ENCODE data around the gene RALGPS1. TPM values are rescaled to one million over a fixed set of nuclear protein-coding genes. Genes with fewer than 3 reads are reported as not detected.
A peak's percentile ranks its signal among the peaks of the same experiment; 100 is the strongest.

RALGPS1 gene
- total and polyA plus RNA-seq, 3 experiments from 2014 or later, result 1.6 to 3.2 (median 2.4) TPM

- no peaks in the 10 kb centered on the region for H3K9me3 Mint-ChIP-seq
- no peak for DNase-seq
- Histone ChIP-seq H3K4me1 (ENCODE audit: insufficient read depth, low read length) (no peaks in the 10 kb centered on the region), H3K9me3 (ENCODE audit: low read length) (no peaks in the 10 kb centered on the region), H3K27ac (ENCODE audit: low read depth, low read length) (no peak overlapping the region), H3K27me3 (ENCODE audit: insufficient read depth, low read length, poor library complexity, severe bottlenecking) (no peaks in the 10 kb centered on the region), H3K4me3 (ENCODE audit: low read length) (no peak overlapping the region), H3K36me3 (ENCODE audit: insufficient read depth, low read length) (no peaks in the 10 kb centered on the region)
- ChIA-PET POLR2A (no interaction called here), CTCF (no interaction called here)
- H3K4me3 Mint-ChIP-seq, result no peak overlapping the region
- H3K27ac Mint-ChIP-seq, result no peak overlapping the region
- peaks cover 0 to 8% (median 0%) of the 10 kb centered on the region in 3 donors for H3K4me1 Mint-ChIP-seq
- H3K27me3 Mint-ChIP-seq, result peaks cover 0 to 4% of the 10 kb centered on the region in 2 donors
- H3K36me3 Mint-ChIP-seq, result peaks cover 5 to 13% (median 12%) of the 10 kb centered on the region in 3 donors
These were observed 164.4 kb downstream of the RALGPS1 start for GRCh38 chr9:127078988-127079387.

- Mint-ChIP-seq H3K9me3 (no peaks in the 10 kb centered on the region), H3K27me3 (peaks cover 0 to 4% of the 10 kb centered on the region in 2 donors), H3K27ac (no peak overlapping the region), H3K4me3 (no peak overlapping the region), H3K4me1 (peaks cover 0 to 13% (median 0%) of the 10 kb centered on the region in 3 donors), H3K36me3 (peaks cover 5 to 13% (median 12%) of the 10 kb centered on the region in 3 donors)
- POLR2A ChIA-PET, result no interaction called here
- Histone ChIP-seq H3K27me3 (ENCODE audit: insufficient read depth, low read length, poor library complexity, severe bottlenecking) (no peaks in the 10 kb centered on the region), H3K36me3 (ENCODE audit: insufficient read depth, low read length) (no peaks in the 10 kb centered on the region), H3K4me1 (ENCODE audit: insufficient read depth, low read length) (peaks cover under 1% of the 10 kb centered on the region), H3K4me3 (ENCODE audit: low read length) (no peak overlapping the region), H3K27ac (ENCODE audit: low read depth, low read length) (no peak overlapping the region), H3K9me3 (ENCODE audit: low read length) (no peaks in the 10 kb centered on the region)
- DNase-seq, result no peak
- CTCF ChIA-PET, result no interaction called here
These were observed 165.0 kb downstream of the RALGPS1 start for GRCh38 chr9:127079446-127080140.

GRCh38 chr9:127081250-127082185 is 166.9 kb downstream of the RALGPS1 start:
- Histone ChIP-seq H3K9me3 (ENCODE audit: low read length) (no peaks in the 10 kb centered on the region), H3K36me3 (ENCODE audit: insufficient read depth, low read length) (no peaks in the 10 kb centered on the region), H3K4me3 (ENCODE audit: low read length) (no peak overlapping the region), H3K4me1 (ENCODE audit: insufficient read depth, low read length) (peaks cover 6% of the 10 kb centered on the region), H3K27me3 (ENCODE audit: insufficient read depth, low read length, poor library complexity, severe bottlenecking) (no peaks in the 10 kb centered on the region), H3K27ac (ENCODE audit: low read depth, low read length) (no peak overlapping the region)
- no peak overlapping the region for H3K4me3 Mint-ChIP-seq
- ChIA-PET CTCF (no interaction called here), POLR2A (no interaction called here)
- H3K36me3 Mint-ChIP-seq, result peaks cover 5 to 13% (median 13%) of the 10 kb centered on the region in 3 donors
- H3K9me3 Mint-ChIP-seq, result no peaks in the 10 kb centered on the region
- no peak overlapping the region for H3K27ac Mint-ChIP-seq
- H3K27me3 Mint-ChIP-seq, result peaks cover 0 to 4% of the 10 kb centered on the region in 2 donors
- no peak for DNase-seq
- H3K4me1 Mint-ChIP-seq, result peaks cover 0 to 9% (median 0%) of the 10 kb centered on the region in 3 donors

GRCh38 chr9:127083138-127083980 is 168.8 kb downstream of the RALGPS1 start:
- Mint-ChIP-seq H3K36me3 (peaks cover 5 to 12% (median 6%) of the 10 kb centered on the region in 3 donors), H3K4me1 (peaks cover 0 to 9% (median 0%) of the 10 kb centered on the region in 3 donors), H3K9me3 (no peaks in the 10 kb centered on the region), H3K4me3 (no peak overlapping the region), H3K27ac (no peak overlapping the region), H3K27me3 (no peaks in the 10 kb centered on the region)
- ChIA-PET POLR2A (no interaction called here), CTCF (no interaction called here)
- no peaks in the 10 kb centered on the region for H3K36me3 ChIP-seq (ENCODE audit: insufficient read depth, low read length)
- DNase-seq, result no peak
- no peak overlapping the region for H3K4me3 ChIP-seq (ENCODE audit: low read length)
- no peaks in the 10 kb centered on the region for H3K27me3 ChIP-seq (ENCODE audit: insufficient read depth, low read length, poor library complexity, severe bottlenecking)
- H3K4me1 ChIP-seq (ENCODE audit: insufficient read depth, low read length), result peaks cover 6% of the 10 kb centered on the region
- no peak overlapping the region for H3K27ac ChIP-seq (ENCODE audit: low read depth, low read length)
- H3K9me3 ChIP-seq (ENCODE audit: low read length), result no peaks in the 10 kb centered on the region

GRCh38 chr9:127084076-127085039 is 169.8 kb downstream of the RALGPS1 start:
- peaks cover 0 to 9% (median 0%) of the 10 kb centered on the region in 3 donors for H3K4me1 Mint-ChIP-seq
- Histone ChIP-seq H3K27ac (ENCODE audit: low read depth, low read length) (no peak overlapping the region), H3K4me1 (ENCODE audit: insufficient read depth, low read length) (peaks cover 6% of the 10 kb centered on the region), H3K27me3 (ENCODE audit: insufficient read depth, low read length, poor library complexity, severe bottlenecking) (no peaks in the 10 kb centered on the region), H3K4me3 (ENCODE audit: low read length) (no peak overlapping the region), H3K9me3 (ENCODE audit: low read length) (no peaks in the 10 kb centered on the region), H3K36me3 (ENCODE audit: insufficient read depth, low read length) (no peaks in the 10 kb centered on the region)
- ChIA-PET CTCF (no interaction called here), POLR2A (no interaction called here)
- peak in 1 of 5 donors; percentile 21 for DNase-seq
- H3K27ac Mint-ChIP-seq, result peak overlapping the region in 1 of 8 donors; percentile 42
- no peaks in the 10 kb centered on the region for H3K9me3 Mint-ChIP-seq
- H3K27me3 Mint-ChIP-seq, result no peaks in the 10 kb centered on the region
- peak overlapping the region in 1 of 7 donors; percentile 61 for H3K4me3 Mint-ChIP-seq
- H3K36me3 Mint-ChIP-seq, result peaks cover 3 to 9% (median 5%) of the 10 kb centered on the region in 3 donors

GRCh38 chr9:127085186-127085585 is 170.6 kb downstream of the RALGPS1 start:
- peak overlapping the region in 1 of 8 donors; percentile 58 for H3K27ac Mint-ChIP-seq
- POLR2A ChIA-PET, result interaction anchor here (0.6 kb wide), 1 partner anchor 49 kb away, joined by 4 read pairs; no protein-coding TSS in a partner anchor
- H3K27me3 Mint-ChIP-seq, result no peaks in the 10 kb centered on the region
- H3K27ac ChIP-seq (ENCODE audit: low read depth, low read length), result no peak overlapping the region
- peaks cover 0 to 5% (median 0%) of the 10 kb centered on the region in 3 donors for H3K36me3 Mint-ChIP-seq
- H3K4me1 Mint-ChIP-seq, result peaks cover 0 to 9% (median 0%) of the 10 kb centered on the region in 3 donors
- H3K4me3 Mint-ChIP-seq, result no peak overlapping the region
- no peak for DNase-seq
- no peaks in the 10 kb centered on the region for H3K9me3 Mint-ChIP-seq
- no peaks in the 10 kb centered on the region for H3K27me3 ChIP-seq (ENCODE audit: insufficient read depth, low read length, poor library complexity, severe bottlenecking)
- peaks cover 6% of the 10 kb centered on the region for H3K4me1 ChIP-seq (ENCODE audit: insufficient read depth, low read length)
- H3K36me3 ChIP-seq (ENCODE audit: insufficient read depth, low read length), result no peaks in the 10 kb centered on the region
- no peaks in the 10 kb centered on the region for H3K9me3 ChIP-seq (ENCODE audit: low read length)
- CTCF ChIA-PET, result no interaction called here
- H3K4me3 ChIP-seq (ENCODE audit: low read length), result no peak overlapping the region

- Histone ChIP-seq H3K4me1 (ENCODE audit: insufficient read depth, low read length) (peaks cover 6% of the 10 kb centered on the region), H3K27me3 (ENCODE audit: insufficient read depth, low read length, poor library complexity, severe bottlenecking) (no peaks in the 10 kb centered on the region), H3K9me3 (ENCODE audit: low read length) (no peaks in the 10 kb centered on the region), H3K4me3 (ENCODE audit: low read length) (no peak overlapping the region), H3K27ac (ENCODE audit: low read depth, low read length) (no peak overlapping the region), H3K36me3 (ENCODE audit: insufficient read depth, low read length) (no peaks in the 10 kb centered on the region)
- Mint-ChIP-seq H3K4me3 (no peak overlapping the region), H3K27ac (peak overlapping the region in 3 of 8 donors; percentile 18 to 63 (median 47)), H3K4me1 (peaks cover 0 to 9% (median 0%) of the 10 kb centered on the region in 3 donors), H3K9me3 (no peaks in the 10 kb centered on the region), H3K27me3 (no peaks in the 10 kb centered on the region), H3K36me3 (peaks cover 0 to 7% (median 0%) of the 10 kb centered on the region in 3 donors)
- POLR2A ChIA-PET, result no interaction called here
- DNase-seq, result no peak
- CTCF ChIA-PET, result no interaction called here
These were observed 172.2 kb downstream of the RALGPS1 start for GRCh38 chr9:127086771-127087170.

All from CD8-positive, alpha-beta memory T cell (primary cell).